Thyroid gland (tissue), 4 donors: ENCODE measurements around the gene SLC2A9.

ENCODE experiments used
- POLR2A ChIP-seq, 2 donors: fragments of 450-650 bp; IDR thresholded peaks; one replicate each; pipeline ENCODE4 v1.6.1; 2017; ENCODE audit warnings: antibody characterized with exemption in 2 of 2, mild to moderate bottlenecking in 2 of 2, moderate library complexity in 1 of 2
- TF ChIP-seq, protein P1 (sequence below), 6 experiments: fragments of 200-600 bp in 3 of 6; fragments of 450-650 bp in 3 of 6; sonication (generic) in 3 of 6; IDR thresholded peaks; one replicate each; pipeline ENCODE4 v1.5.1; 2016 to 2019; ENCODE audit warnings: antibody characterized with exemption in 6 of 6, mild to moderate bottlenecking in 2 of 6, inconsistent platforms in 1 of 6, moderate library complexity in 1 of 6

GRCh38 chr4:10026485-10026884 is 5.2 kb upstream of the SLC2A9 start:
- TF ChIP-seq, protein P1, sequence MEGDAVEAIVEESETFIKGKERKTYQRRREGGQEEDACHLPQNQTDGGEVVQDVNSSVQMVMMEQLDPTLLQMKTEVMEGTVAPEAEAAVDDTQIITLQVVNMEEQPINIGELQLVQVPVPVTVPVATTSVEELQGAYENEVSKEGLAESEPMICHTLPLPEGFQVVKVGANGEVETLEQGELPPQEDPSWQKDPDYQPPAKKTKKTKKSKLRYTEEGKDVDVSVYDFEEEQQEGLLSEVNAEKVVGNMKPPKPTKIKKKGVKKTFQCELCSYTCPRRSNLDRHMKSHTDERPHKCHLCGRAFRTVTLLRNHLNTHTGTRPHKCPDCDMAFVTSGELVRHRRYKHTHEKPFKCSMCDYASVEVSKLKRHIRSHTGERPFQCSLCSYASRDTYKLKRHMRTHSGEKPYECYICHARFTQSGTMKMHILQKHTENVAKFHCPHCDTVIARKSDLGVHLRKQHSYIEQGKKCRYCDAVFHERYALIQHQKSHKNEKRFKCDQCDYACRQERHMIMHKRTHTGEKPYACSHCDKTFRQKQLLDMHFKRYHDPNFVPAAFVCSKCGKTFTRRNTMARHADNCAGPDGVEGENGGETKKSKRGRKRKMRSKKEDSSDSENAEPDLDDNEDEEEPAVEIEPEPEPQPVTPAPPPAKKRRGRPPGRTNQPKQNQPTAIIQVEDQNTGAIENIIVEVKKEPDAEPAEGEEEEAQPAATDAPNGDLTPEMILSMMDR (IDR thresholded peaks at IDR 0.05) = no peak
- no peak for TF ChIP-seq POLR2A (IDR thresholded peaks at IDR 0.05)
